ENCODE results near the gene TFDP1.

DNA sequence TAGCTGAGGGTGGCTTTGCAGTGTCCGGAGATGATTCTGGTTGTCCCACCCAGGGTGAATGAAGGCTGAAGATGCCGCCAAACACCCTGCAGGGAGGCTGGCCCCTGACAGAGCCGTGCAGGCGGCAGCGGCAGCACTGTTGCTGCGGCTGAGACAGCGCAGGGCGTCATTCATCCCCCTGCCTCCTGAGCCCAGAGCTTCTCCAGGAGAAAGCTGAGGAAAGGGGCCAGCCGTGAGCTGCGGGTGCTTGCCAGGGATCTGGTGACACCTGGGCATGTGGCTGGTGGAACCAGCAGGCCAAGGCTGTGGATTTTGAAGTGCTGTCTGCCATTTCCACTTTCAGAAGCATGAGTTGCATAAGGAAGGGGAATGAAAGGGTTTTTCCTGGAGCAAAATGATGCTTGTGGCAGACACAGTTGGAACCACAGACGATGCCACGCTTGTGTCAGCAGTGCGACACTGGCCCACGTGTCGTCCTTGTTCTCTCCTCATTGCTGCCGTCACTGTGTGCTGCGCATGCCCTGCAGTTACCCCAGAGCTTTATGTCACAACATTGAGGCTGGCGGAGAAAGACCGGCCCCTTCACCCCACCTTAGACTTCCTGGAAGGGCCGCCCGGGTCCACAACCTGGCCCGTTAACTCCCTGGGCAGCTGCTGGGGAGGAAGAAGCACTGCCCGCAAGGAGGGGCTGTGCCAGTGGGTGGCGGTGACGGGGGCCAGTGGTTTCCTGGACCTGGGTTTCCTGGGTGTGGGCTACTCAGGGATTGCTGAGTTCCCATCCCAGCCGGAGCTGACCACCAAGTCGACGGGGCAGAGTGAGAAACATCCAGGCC lies 22.7 kb downstream of the TFDP1 start:
- TF ChIP-seq POLR2A (IDR thresholded peaks at IDR 0.05; ENCODE audit: low read depth) (no peak), POLR2AphosphoS5 (IDR thresholded peaks at IDR 0.05) (no peak), EP300 (IDR thresholded peaks at IDR 0.05) (no peak)
- TF ChIP-seq, protein P1, sequence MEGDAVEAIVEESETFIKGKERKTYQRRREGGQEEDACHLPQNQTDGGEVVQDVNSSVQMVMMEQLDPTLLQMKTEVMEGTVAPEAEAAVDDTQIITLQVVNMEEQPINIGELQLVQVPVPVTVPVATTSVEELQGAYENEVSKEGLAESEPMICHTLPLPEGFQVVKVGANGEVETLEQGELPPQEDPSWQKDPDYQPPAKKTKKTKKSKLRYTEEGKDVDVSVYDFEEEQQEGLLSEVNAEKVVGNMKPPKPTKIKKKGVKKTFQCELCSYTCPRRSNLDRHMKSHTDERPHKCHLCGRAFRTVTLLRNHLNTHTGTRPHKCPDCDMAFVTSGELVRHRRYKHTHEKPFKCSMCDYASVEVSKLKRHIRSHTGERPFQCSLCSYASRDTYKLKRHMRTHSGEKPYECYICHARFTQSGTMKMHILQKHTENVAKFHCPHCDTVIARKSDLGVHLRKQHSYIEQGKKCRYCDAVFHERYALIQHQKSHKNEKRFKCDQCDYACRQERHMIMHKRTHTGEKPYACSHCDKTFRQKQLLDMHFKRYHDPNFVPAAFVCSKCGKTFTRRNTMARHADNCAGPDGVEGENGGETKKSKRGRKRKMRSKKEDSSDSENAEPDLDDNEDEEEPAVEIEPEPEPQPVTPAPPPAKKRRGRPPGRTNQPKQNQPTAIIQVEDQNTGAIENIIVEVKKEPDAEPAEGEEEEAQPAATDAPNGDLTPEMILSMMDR (IDR thresholded peaks at IDR 0.05) = no peak
